ENCODE results near the gene C19orf38. TPM values are rescaled to one million over a fixed set of nuclear protein-coding genes. Genes with fewer than 3 reads are reported as not detected.

The C19orf38 gene
- total and polyA plus RNA-seq, 2 donors (not counting 3 experiments of a cell fraction or from before 2014, with no cell fraction given): not detected

DNA sequence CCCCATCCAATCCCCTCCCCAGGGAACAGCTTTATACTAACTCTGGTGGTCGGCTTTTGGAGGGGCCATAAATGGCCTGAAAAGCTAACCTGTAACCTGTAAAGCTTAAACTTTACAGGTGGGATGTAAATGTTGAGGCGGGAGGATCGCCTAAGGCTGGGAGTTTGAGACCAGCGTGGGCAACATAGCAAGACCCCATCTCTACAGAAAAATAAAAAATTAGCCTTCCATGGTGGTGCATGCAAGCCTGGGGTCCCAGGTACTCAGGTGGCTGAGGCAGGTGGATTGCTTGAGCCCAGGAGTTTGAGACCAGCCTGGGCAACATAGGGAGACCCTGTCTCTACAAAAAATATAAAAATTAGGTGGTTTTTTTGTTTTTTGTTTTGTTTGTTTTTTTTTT, 41.7 kb downstream of the C19orf38 start:
- intact Hi-C loops (cut with micrococcal nuclease) (no loop called here), dilution Hi-C loops (cut with MboI; ENCODE audit: extremely low pct_ligation_motif_present, low sequenced_read_pairs) (no loop called here)
- no peaks in the 10 kb centered on the region for H4K20me1 ChIP-seq (replicated peaks; ENCODE audit: control insufficient read depth, extremely low read depth, insufficient read depth, low read length)
- H3K4me1 ChIP-seq (ENCODE audit: control insufficient read depth, extremely low read depth, insufficient read depth, low read length): no peaks in the 10 kb centered on the region
- no TSS peak for BruUV-seq (replicated peaks)
- H3K9me3 ChIP-seq (replicated peaks; ENCODE audit: control insufficient read depth, insufficient read depth, low read length): no peaks in the 10 kb centered on the region
- H3K4me2 ChIP-seq (ENCODE audit: insufficient read depth, low read length): no peak overlapping the region
- H3K9me1 ChIP-seq (replicated peaks; ENCODE audit: control insufficient read depth, extremely low read depth, insufficient read depth, low read length): no peaks in the 10 kb centered on the region
- H3K79me2 ChIP-seq (ENCODE audit: control insufficient read depth, insufficient read depth, low read length): peaks cover 21% of the 10 kb centered on the region
- CTCF ChIA-PET: interaction anchor here (1.0 to 3.6 kb wide), 4 partner anchors 10 to 26 kb away, joined by 3 to 13 read pairs (median 8); partner anchors contain the start of gene CARM1
- H3K4me3 ChIP-seq (replicated peaks in 1 of 3; ENCODE audit: insufficient read depth in 1 of 3, low read depth in 1 of 3, low read length in 3 of 3): no peak overlapping the region
- no peaks in the 10 kb centered on the region for H3K36me3 ChIP-seq (ENCODE audit: control insufficient read depth in 2 of 2, extremely low read depth in 1 of 2, insufficient read depth in 2 of 2, low read length in 2 of 2)
- POLR2A ChIA-PET: no interaction called here
- no peak overlapping the region for H2AFZ ChIP-seq (ENCODE audit: low read depth, low read length)
- no peaks in the 10 kb centered on the region for H3K27me3 ChIP-seq (ENCODE audit: control insufficient read depth in 2 of 2, insufficient read depth in 2 of 2, low read length in 2 of 2)
- H3K9ac ChIP-seq (replicated peaks; ENCODE audit: extremely low read depth, insufficient read depth, low read length): no peak overlapping the region
- no peak for DNase-seq (ENCODE audit: low read depth, low spot score)
- no peak overlapping the region for H3K27ac ChIP-seq (ENCODE audit: insufficient read depth, low read depth, low read length)
- FAIRE-seq: no peak
- TF ChIP-seq JUN (IDR thresholded peaks at IDR 0.05; ENCODE audit: borderline replicate concordance, insufficient read depth, insufficient read length, low read depth) (no peak), FOS (IDR thresholded peaks at IDR 0.05; ENCODE audit: borderline replicate concordance, insufficient read depth, low read length) (no peak), MYC (IDR thresholded peaks at IDR 0.05; ENCODE audit: low read depth, low read length) (no peak)
- TF ChIP-seq, protein P1, sequence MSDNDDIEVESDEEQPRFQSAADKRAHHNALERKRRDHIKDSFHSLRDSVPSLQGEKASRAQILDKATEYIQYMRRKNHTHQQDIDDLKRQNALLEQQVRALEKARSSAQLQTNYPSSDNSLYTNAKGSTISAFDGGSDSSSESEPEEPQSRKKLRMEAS (IDR thresholded peaks at IDR 0.05; ENCODE audit: insufficient read depth, insufficient read length): no peak

DNA sequence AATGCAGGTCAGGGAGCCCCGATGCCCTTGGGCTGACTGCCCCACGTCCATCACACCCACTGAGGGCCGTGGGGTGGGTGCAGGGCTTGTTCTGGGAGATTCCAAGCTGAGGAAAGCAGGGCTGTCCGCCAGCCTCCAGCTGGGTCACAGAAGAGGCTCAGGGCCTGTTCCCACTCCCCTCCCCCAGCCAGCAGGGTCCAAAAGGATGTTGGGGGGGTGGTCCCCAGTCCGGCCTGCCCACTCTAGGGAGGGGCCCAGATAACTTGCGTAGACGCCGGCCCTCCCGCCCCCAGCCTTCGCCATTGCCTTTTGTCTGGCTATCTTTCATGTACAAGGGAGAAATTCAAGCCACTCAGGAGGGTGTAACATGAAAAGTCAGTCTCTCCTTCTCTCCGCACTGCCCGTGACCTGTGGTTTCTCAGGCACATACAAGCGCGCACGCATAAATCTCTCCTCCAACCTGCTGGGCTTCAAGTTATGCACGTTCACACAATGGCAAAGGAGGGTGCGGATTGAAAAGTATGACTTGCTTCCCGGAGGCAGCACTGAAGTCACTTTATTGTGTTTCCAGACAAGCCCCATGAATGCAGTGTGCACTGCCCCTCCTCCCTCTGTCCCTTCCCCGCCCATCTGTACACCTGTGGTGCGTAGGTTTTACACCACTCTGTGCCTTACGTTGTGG, 43.3 kb downstream of the C19orf38 start:
- Histone ChIP-seq H3K27me3 (ENCODE audit: control insufficient read depth in 2 of 2, insufficient read depth in 2 of 2, low read length in 2 of 2) (no peaks in the 10 kb centered on the region), H4K20me1 (replicated peaks; ENCODE audit: control insufficient read depth, extremely low read depth, insufficient read depth, low read length) (no peaks in the 10 kb centered on the region), H3K9me3 (replicated peaks; ENCODE audit: control insufficient read depth, insufficient read depth, low read length) (no peaks in the 10 kb centered on the region), H2AFZ (ENCODE audit: low read depth, low read length) (no peak overlapping the region), H3K9me1 (replicated peaks; ENCODE audit: control insufficient read depth, extremely low read depth, insufficient read depth, low read length) (no peaks in the 10 kb centered on the region), H3K27ac (ENCODE audit: insufficient read depth, low read depth, low read length) (no peak overlapping the region), H3K4me2 (ENCODE audit: insufficient read depth, low read length) (no peak overlapping the region), H3K79me2 (ENCODE audit: control insufficient read depth, insufficient read depth, low read length) (peaks cover 24% of the 10 kb centered on the region), H3K36me3 (ENCODE audit: control insufficient read depth in 2 of 2, extremely low read depth in 1 of 2, insufficient read depth in 2 of 2, low read length in 2 of 2) (no peaks in the 10 kb centered on the region), H3K9ac (replicated peaks; ENCODE audit: extremely low read depth, insufficient read depth, low read length) (no peak overlapping the region), H3K4me3 (replicated peaks in 1 of 3; ENCODE audit: insufficient read depth in 1 of 3, low read depth in 1 of 3, low read length in 3 of 3) (no peak overlapping the region), H3K4me1 (ENCODE audit: control insufficient read depth, extremely low read depth, insufficient read depth, low read length) (no peaks in the 10 kb centered on the region)
- BruUV-seq (replicated peaks): no TSS peak
- dilution Hi-C loops (cut with MboI; ENCODE audit: extremely low pct_ligation_motif_present, low sequenced_read_pairs): no loop called here
- DNase-seq (ENCODE audit: low read depth, low spot score) (no peak), FAIRE-seq (no peak)
- intact Hi-C loops (cut with micrococcal nuclease): no loop called here
- CTCF ChIA-PET: interaction anchor here (1.1 to 1.9 kb wide), 3 partner anchors 9 to 27 kb away, joined by 4 to 8 read pairs (median 4); partner anchors contain the start of gene CARM1
- no peak for TF ChIP-seq GATA2 (IDR thresholded peaks at IDR 0.05; ENCODE audit: insufficient read depth, insufficient read length, low read depth, low read length)
- no peak for TF ChIP-seq POLR2AphosphoS5 (IDR thresholded peaks at IDR 0.05; ENCODE audit: insufficient read depth, low read depth, low read length)
- TF ChIP-seq FOS (IDR thresholded peaks at IDR 0.05; ENCODE audit: borderline replicate concordance, insufficient read depth, low read length): no peak
- no peak for TF ChIP-seq EZH2 (IDR thresholded peaks at IDR 0.05; ENCODE audit: borderline replicate concordance, low read depth, low read length, severe bottlenecking)
- TF ChIP-seq, protein P1 (IDR thresholded peaks at IDR 0.05; ENCODE audit: insufficient read depth, insufficient read length): no peak
- TF ChIP-seq, protein P2, sequence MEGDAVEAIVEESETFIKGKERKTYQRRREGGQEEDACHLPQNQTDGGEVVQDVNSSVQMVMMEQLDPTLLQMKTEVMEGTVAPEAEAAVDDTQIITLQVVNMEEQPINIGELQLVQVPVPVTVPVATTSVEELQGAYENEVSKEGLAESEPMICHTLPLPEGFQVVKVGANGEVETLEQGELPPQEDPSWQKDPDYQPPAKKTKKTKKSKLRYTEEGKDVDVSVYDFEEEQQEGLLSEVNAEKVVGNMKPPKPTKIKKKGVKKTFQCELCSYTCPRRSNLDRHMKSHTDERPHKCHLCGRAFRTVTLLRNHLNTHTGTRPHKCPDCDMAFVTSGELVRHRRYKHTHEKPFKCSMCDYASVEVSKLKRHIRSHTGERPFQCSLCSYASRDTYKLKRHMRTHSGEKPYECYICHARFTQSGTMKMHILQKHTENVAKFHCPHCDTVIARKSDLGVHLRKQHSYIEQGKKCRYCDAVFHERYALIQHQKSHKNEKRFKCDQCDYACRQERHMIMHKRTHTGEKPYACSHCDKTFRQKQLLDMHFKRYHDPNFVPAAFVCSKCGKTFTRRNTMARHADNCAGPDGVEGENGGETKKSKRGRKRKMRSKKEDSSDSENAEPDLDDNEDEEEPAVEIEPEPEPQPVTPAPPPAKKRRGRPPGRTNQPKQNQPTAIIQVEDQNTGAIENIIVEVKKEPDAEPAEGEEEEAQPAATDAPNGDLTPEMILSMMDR (IDR thresholded peaks at IDR 0.05; ENCODE audit: extremely low read depth in 1 of 2, insufficient read depth in 1 of 2, low read depth in 1 of 2, low read length in 2 of 2): no peak
- TF ChIP-seq JUN (IDR thresholded peaks at IDR 0.05; ENCODE audit: borderline replicate concordance, insufficient read depth, insufficient read length, low read depth): no peak
- TF ChIP-seq POLR2A (IDR thresholded peaks at IDR 0.05; ENCODE audit: low read depth, low read length): no peak
- TF ChIP-seq MYC (IDR thresholded peaks at IDR 0.05; ENCODE audit: low read depth, low read length): no peak
- POLR2A ChIA-PET: no interaction called here

Data from endothelial cell of umbilical vein (primary cell).